Measurements from ENCODE around the gene GFPT2. TPM values are rescaled to one million over a fixed set of nuclear protein-coding genes. Genes with fewer than 3 reads are reported as not detected.

Gene GFPT2
- total and polyA plus RNA-seq, 2 of the 4 experiments (the other 2 are of a cell fraction), result 20.3 to 20.8 TPM

- H2AFZ ChIP-seq (replicated peaks; ENCODE audit: low read length, poor library complexity), result peak overlapping the region; percentile 11
- H3K4me1 ChIP-seq (ENCODE audit: control insufficient read depth, insufficient read depth, low read length), result no peaks in the 10 kb centered on the region
- in situ Hi-C loops (cut with MboI; ENCODE audit: low sequenced_read_pairs), result no loop called here
Observed at GRCh38 chr5:180389252-180390101, 36.3 kb upstream of the GFPT2 start.

More at GRCh38 chr5:180389252-180390101, 36.3 kb upstream of the GFPT2 start:
- Histone ChIP-seq H3K9ac (ENCODE audit: low read depth, low read length) (no peak overlapping the region), H3K79me1 (ENCODE audit: low read depth in 1 of 2, low read length in 2 of 2) (no peaks in the 10 kb centered on the region), H2BK120ac (ENCODE audit: low read depth, low read length) (no peak overlapping the region), H3K23ac (ENCODE audit: low read depth, low read length) (no peak overlapping the region), H3K56ac (ENCODE audit: extremely low read depth, insufficient read depth, low read length) (no peak overlapping the region), H3K4ac (ENCODE audit: low read depth, low read length) (no peak overlapping the region), H4K8ac (ENCODE audit: low read depth in 2 of 2, low read length in 2 of 2) (no peak overlapping the region), H4K91ac (ENCODE audit: insufficient read depth, low read depth, low read length) (no peak overlapping the region), H3K4me2 (ENCODE audit: low read depth, low read length) (no peak overlapping the region), H3K9me3 (ENCODE audit: control insufficient read depth, insufficient read depth, low read length) (no peaks in the 10 kb centered on the region), H3K18ac (ENCODE audit: low read depth, low read length) (no peak overlapping the region), H3K27me3 (ENCODE audit: control insufficient read depth, insufficient read depth, low read length) (no peaks in the 10 kb centered on the region), H3K4me3 (ENCODE audit: insufficient read depth, low read depth, low read length) (no peak overlapping the region), H2BK20ac (ENCODE audit: low read depth, low read length) (no peak overlapping the region), H2AK9ac (replicated peaks; ENCODE audit: low read depth, low read length, poor library complexity) (no peak overlapping the region), H4K20me1 (ENCODE audit: insufficient read depth, low read length) (no peaks in the 10 kb centered on the region), H3K14ac (replicated peaks; ENCODE audit: low read depth, low read length) (no peak overlapping the region), H3K27ac (ENCODE audit: insufficient read depth, low read length) (no peak overlapping the region), H2AK5ac (ENCODE audit: low read depth, low read length) (no peak overlapping the region), H4K5ac (ENCODE audit: low read depth, low read length) (no peak overlapping the region), H2BK15ac (ENCODE audit: low read depth, low read length) (no peak overlapping the region), H2BK5ac (ENCODE audit: low read depth, low read length, poor library complexity, severe bottlenecking) (no peak overlapping the region), H3K36me3 (ENCODE audit: control insufficient read depth, insufficient read depth, low read length) (no peaks in the 10 kb centered on the region), H3K9me1 (ENCODE audit: insufficient read depth, low read length) (no peaks in the 10 kb centered on the region)
- no peak for TF ChIP-seq RCOR1 (IDR thresholded peaks at IDR 0.05; ENCODE audit: insufficient replicate concordance, low read length)
- TF ChIP-seq RAD21 (IDR thresholded peaks at IDR 0.05; ENCODE audit: low read length), result no peak
- TF ChIP-seq CHD1 (IDR thresholded peaks at IDR 0.05; ENCODE audit: low read depth, low read length), result no peak
- TF ChIP-seq SMC3 (IDR thresholded peaks at IDR 0.05; ENCODE audit: low read depth, low read length), result no peak
- no peak for TF ChIP-seq MAZ (IDR thresholded peaks at IDR 0.05; ENCODE audit: borderline replicate concordance, low read depth, low read length)
- no peak for TF ChIP-seq FOS (IDR thresholded peaks at IDR 0.05; ENCODE audit: low read depth, low read length)
- TF ChIP-seq, protein P1, sequence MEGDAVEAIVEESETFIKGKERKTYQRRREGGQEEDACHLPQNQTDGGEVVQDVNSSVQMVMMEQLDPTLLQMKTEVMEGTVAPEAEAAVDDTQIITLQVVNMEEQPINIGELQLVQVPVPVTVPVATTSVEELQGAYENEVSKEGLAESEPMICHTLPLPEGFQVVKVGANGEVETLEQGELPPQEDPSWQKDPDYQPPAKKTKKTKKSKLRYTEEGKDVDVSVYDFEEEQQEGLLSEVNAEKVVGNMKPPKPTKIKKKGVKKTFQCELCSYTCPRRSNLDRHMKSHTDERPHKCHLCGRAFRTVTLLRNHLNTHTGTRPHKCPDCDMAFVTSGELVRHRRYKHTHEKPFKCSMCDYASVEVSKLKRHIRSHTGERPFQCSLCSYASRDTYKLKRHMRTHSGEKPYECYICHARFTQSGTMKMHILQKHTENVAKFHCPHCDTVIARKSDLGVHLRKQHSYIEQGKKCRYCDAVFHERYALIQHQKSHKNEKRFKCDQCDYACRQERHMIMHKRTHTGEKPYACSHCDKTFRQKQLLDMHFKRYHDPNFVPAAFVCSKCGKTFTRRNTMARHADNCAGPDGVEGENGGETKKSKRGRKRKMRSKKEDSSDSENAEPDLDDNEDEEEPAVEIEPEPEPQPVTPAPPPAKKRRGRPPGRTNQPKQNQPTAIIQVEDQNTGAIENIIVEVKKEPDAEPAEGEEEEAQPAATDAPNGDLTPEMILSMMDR (conservative IDR thresholded peaks at IDR 0.05; ENCODE audit: low read depth, low read length), result no peak
- TF ChIP-seq MXI1 (IDR thresholded peaks at IDR 0.05; ENCODE audit: borderline replicate concordance, low read depth, low read length), result no peak
- TF ChIP-seq CEBPB (IDR thresholded peaks at IDR 0.05; ENCODE audit: low read depth, low read length), result no peak
- TF ChIP-seq, protein P2, sequence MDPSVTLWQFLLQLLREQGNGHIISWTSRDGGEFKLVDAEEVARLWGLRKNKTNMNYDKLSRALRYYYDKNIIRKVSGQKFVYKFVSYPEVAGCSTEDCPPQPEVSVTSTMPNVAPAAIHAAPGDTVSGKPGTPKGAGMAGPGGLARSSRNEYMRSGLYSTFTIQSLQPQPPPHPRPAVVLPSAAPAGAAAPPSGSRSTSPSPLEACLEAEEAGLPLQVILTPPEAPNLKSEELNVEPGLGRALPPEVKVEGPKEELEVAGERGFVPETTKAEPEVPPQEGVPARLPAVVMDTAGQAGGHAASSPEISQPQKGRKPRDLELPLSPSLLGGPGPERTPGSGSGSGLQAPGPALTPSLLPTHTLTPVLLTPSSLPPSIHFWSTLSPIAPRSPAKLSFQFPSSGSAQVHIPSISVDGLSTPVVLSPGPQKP (IDR thresholded peaks at IDR 0.05; ENCODE audit: borderline replicate concordance, low read depth, low read length), result no peak
- TF ChIP-seq USF2 (IDR thresholded peaks at IDR 0.05; ENCODE audit: low read depth, low read length), result no peak
- no peak for TF ChIP-seq RFX5 (IDR thresholded peaks at IDR 0.05; ENCODE audit: low read depth, low read length)
- no peak for TF ChIP-seq MAFK (IDR thresholded peaks at IDR 0.05; ENCODE audit: low read depth, low read length)
- no peak for TF ChIP-seq NFE2L2 (IDR thresholded peaks at IDR 0.05; ENCODE audit: low read depth, low read length)
- no peak for TF ChIP-seq POLR2A (IDR thresholded peaks at IDR 0.05; ENCODE audit: low read depth, low read length)
- TF ChIP-seq BHLHE40 (IDR thresholded peaks at IDR 0.05; ENCODE audit: low read depth, low read length), result no peak
- 35% methylated on average over 20 of the region's 39 CpGs; no CpG with 5 or more reads in 1 of the 2 experiments for WGBS, 2 experiments (ENCODE audit: extremely low coverage in 2 of 2, insufficient read length in 1 of 2)
- CTCF ChIA-PET, result no interaction called here
- no peak for ATAC-seq (ENCODE audit: low read depth)
- POLR2A ChIA-PET (ENCODE audit: unreplicated experiment), result no interaction called here
- intact Hi-C loops (cut with micrococcal nuclease) (no loop called here), dilution Hi-C loops (cut with HindIII; ENCODE audit: low sequenced_read_pairs, unreplicated experiment) (no loop called here)
- no peak for DNase-seq
- no TSS peak for BruUV-seq (replicated peaks)

Data from IMR-90 (cell line).